B cell (primary cell): ENCODE results near the gene UBAC2. TPM values are rescaled to one million over a fixed set of nuclear protein-coding genes. Genes with fewer than 3 reads are reported as not detected.

ENCODE experiments used
- ATAC-seq: fragments of 200-7000 bp; cut with Tn5 transposase; one replicate; pipeline ENCODE4 v1.10.0; 2021; ENCODE audit warnings: low read depth, mild to moderate bottlenecking, moderate number of reproducible peaks, moderate library complexity
- CTCF ChIA-PET: fragments of 350-600 bp; sonication (Branson Sonifier 250); formaldehyde crosslinking; loops from one replicate; lab custom pipeline; 2021; ENCODE audit warnings: antibody characterized with exemption, inconsistent platforms; lab: Charles Lee
- POLR2A ChIA-PET: fragments of 350-600 bp; sonication (Branson Sonifier 250); formaldehyde crosslinking; loops from one replicate; lab custom pipeline; 2021; ENCODE audit warnings: antibody characterized with exemption; lab: Charles Lee
- DNase-seq: peaks from one replicate; pipeline ENCODE4 v3.0.0; 2013
- H2AFZ ChIP-seq: 2 replicates; pipeline ENCODE4 v1.6.1; 2012; ENCODE audit warnings: mild to moderate bottlenecking, low read depth, low read length; ENCODE audit not compliant: insufficient read depth, poor library complexity, severe bottlenecking
- H3K27ac ChIP-seq, 2 donors: 1 replicate in 1 of 2; 2 replicates in 1 of 2; pipeline ENCODE4 v1.5.1; 2012 to 2013; ENCODE audit warnings: low read length in 2 of 2, mild to moderate bottlenecking in 2 of 2, moderate library complexity in 1 of 2
- H3K27me3 ChIP-seq, 4 experiments: fragments of 200-600 bp in 1 of 4; sonication (generic) in 1 of 4; replicated peaks in 1 of 4; 1 replicate in 2 of 4; 2 replicates in 2 of 4; pipeline versions ENCODE4 v1.6.1 to v1.7.0; 2013 to 2016; ENCODE audit warnings: low read length in 3 of 4, mild to moderate bottlenecking in 2 of 4, mixed read lengths in 1 of 4, moderate library complexity in 1 of 4; ENCODE audit not compliant: insufficient read depth in 4 of 4, control insufficient read depth in 3 of 4; ENCODE audit errors: control extremely low read depth in 1 of 4
- H3K36me3 ChIP-seq, 2 experiments: replicated peaks in 1 of 2; 1 replicate in 1 of 2; 2 replicates in 1 of 2; pipeline versions ENCODE4 v1.6.1 to v1.7.1; 2013; ENCODE audit warnings: low read length in 1 of 2; ENCODE audit not compliant: insufficient read depth in 2 of 2, control insufficient read depth in 1 of 2; ENCODE audit errors: control extremely low read depth in 1 of 2, extremely low read depth in 1 of 2
- H3K4me1 ChIP-seq, 2 donors: fragments of 200-600 bp in 1 of 2; sonication (generic) in 1 of 2; 1 replicate in 1 of 2; 2 replicates in 1 of 2; pipeline versions ENCODE4 v1.5.1 to v1.6.1; 2013 to 2017; ENCODE audit warnings: low read length in 2 of 2; ENCODE audit not compliant: control insufficient read depth in 2 of 2, insufficient read depth in 2 of 2
- H3K4me2 ChIP-seq: replicated peaks from 2 replicates; pipeline ENCODE3; 2012; ENCODE audit warnings: mild to moderate bottlenecking, low read depth, low read length; ENCODE audit not compliant: poor library complexity, severe bottlenecking
- H3K4me3 ChIP-seq, 5 experiments: fragments of 200-600 bp in 1 of 5; sonication (generic) in 1 of 5; 1 replicate in 3 of 5; 2 replicates in 2 of 5; pipeline versions ENCODE4 v1.5.1 to v1.7.0; 2011 to 2016; ENCODE audit warnings: low read length in 4 of 5, mild to moderate bottlenecking in 4 of 5, low read depth in 2 of 5, control low read depth in 1 of 5, moderate library complexity in 1 of 5; ENCODE audit not compliant: insufficient read depth in 1 of 5; ENCODE audit errors: control extremely low read depth in 1 of 5, extremely low read depth in 1 of 5
- H3K79me2 ChIP-seq: fragments of 200-600 bp; sonication (generic); one replicate; pipeline ENCODE4 v1.6.0; 2016; ENCODE audit warnings: low read length; ENCODE audit not compliant: control insufficient read depth, insufficient read depth
- H3K9ac ChIP-seq: fragments of 200-600 bp; sonication (generic); 2 replicates; pipeline ENCODE4 v1.6.1; 2017; ENCODE audit warnings: mild to moderate bottlenecking, low read length, moderate library complexity
- H3K9me3 ChIP-seq, 3 donors: one replicate each; pipeline versions ENCODE4 v1.6.1 to v1.7.1; 2013; ENCODE audit warnings: low read length in 2 of 3; ENCODE audit not compliant: control insufficient read depth in 2 of 3, insufficient read depth in 1 of 3; ENCODE audit errors: control extremely low read depth in 1 of 3
- H4K20me1 ChIP-seq: 2 replicates; pipeline ENCODE4 v1.6.0; 2012; ENCODE audit warnings: mild to moderate bottlenecking, low read length; ENCODE audit not compliant: insufficient read depth, control insufficient read depth, poor library complexity, severe bottlenecking
- H3K27ac Mint-ChIP-seq: one replicate; pipeline ENCODE4 v1.8.0; 2021; ENCODE audit warnings: mixed read lengths
- H3K27me3 Mint-ChIP-seq: one replicate; pipeline ENCODE4 v1.8.0; 2021; ENCODE audit warnings: mixed read lengths
- H3K4me1 Mint-ChIP-seq: one replicate; pipeline ENCODE4 v1.8.0; 2021; ENCODE audit warnings: mixed read lengths
- H3K4me3 Mint-ChIP-seq: one replicate; pipeline ENCODE4 v1.8.0; 2021; ENCODE audit warnings: mixed read lengths
- H3K9me3 Mint-ChIP-seq: one replicate; pipeline ENCODE4 v1.8.0; 2022; ENCODE audit warnings: mixed read lengths; ENCODE audit not compliant: insufficient read depth
- CTCF ChIP-seq: fragments of 200-600 bp; IDR thresholded peaks from one replicate; pipeline ENCODE4 v1.8.0; 2022; ENCODE audit warnings: antibody characterized with exemption, mild to moderate bottlenecking
- EZH2 ChIP-seq: IDR thresholded peaks from 2 replicates; pipeline ENCODE4 v1.6.1; 2012; ENCODE audit warnings: borderline replicate concordance, low read depth, mild to moderate bottlenecking, moderate library complexity, low read length; ENCODE audit not compliant: insufficient read depth, poor library complexity, severe bottlenecking
- WGBS: methylation state at CpG from one replicate; pipeline ENCODE4 v1.1.5; 2013; ENCODE audit warnings: missing lambda C conversion rate; ENCODE audit not compliant: insufficient coverage; 5-methylcytosine and 5-hydroxymethylcytosine counted together
- intact Hi-C: fragments of 100-400 bp; cut with micrococcal nuclease; formaldehyde crosslinking; loops from one replicate; pipeline ENCODE4 v1.10.0; 2022
- polyA plus RNA-seq: library from polyadenylated mRNA; depleted of rRNA; stranded (reverse); fragments of >200 nt; gene quantifications from 2 replicates; pipeline ENCODE4 v1.2.3, GENCODE V29; 2012
- total RNA-seq, 2 donors: library from RNA; stranded (reverse); fragments of 120-200 nt in 1 of 2; gene quantifications; 1 replicate in 1 of 2; 2 replicates in 1 of 2; pipeline versions ENCODE4 v1.2.3 to v1.2.4, GENCODE V29; 2013 to 2022

UBAC2 gene
- total and polyA plus RNA-seq, 2 donors (not counting 1 experiment from before 2014, with no cell fraction given), result 56.3 to 60.8 TPM

- Mint-ChIP-seq H3K4me1 (peaks cover 69% of the 10 kb centered on the region), H3K27ac (peak overlapping the region; percentile 7), H3K4me3 (peak overlapping the region; percentile 9), H3K27me3 (no peaks in the 10 kb centered on the region), H3K9me3 (no peaks in the 10 kb centered on the region)
- H3K79me2 ChIP-seq, result peaks cover 100% of the 10 kb centered on the region
- ATAC-seq (peak; percentile 44), DNase-seq (no peak)
- WGBS, result 25% methylated on average over 1 of the region's 1 CpG
- H3K9ac ChIP-seq, result peak overlapping the region; percentile 20
- no peaks in the 10 kb centered on the region for H3K27me3 ChIP-seq
- intact Hi-C loops, result loop anchor here (2.0 kb wide), 1 partner anchor 14 kb away; no protein-coding TSS in a partner anchor
- H3K4me1 ChIP-seq, result peaks cover 49 to 53% of the 10 kb centered on the region in 2 donors
- TF ChIP-seq EZH2, result no peak
- no peak for TF ChIP-seq CTCF
- peaks cover 0 to 13% of the 10 kb centered on the region in 2 experiments for H3K36me3 ChIP-seq
- H3K4me3 ChIP-seq, result no peak overlapping the region
- no peaks in the 10 kb centered on the region for H3K9me3 ChIP-seq
- no peak overlapping the region for H2AFZ ChIP-seq
- H3K4me2 ChIP-seq, result peak overlapping the region; percentile 55
- POLR2A ChIA-PET, result interaction anchor here (0.6 to 1.4 kb wide), 6 partner anchors 8 to 43 kb away, joined by 3 to 5 read pairs (median 4); partner anchors contain the start of genes GPR18 and UBAC2
- H3K27ac ChIP-seq, result peak overlapping the region in 1 of 2 donors; percentile 40
- CTCF ChIA-PET, result interaction anchor here (0.8 to 1.6 kb wide), 11 partner anchors 9 to 339 kb away, joined by 3 to 8 read pairs (median 3); partner anchors contain the start of genes GPR18 and UBAC2
- peaks cover 85% of the 10 kb centered on the region for H4K20me1 ChIP-seq
These were observed 14.1 kb downstream of the UBAC2 start for GRCh38 chr13:99214731-99215130.

DNA sequence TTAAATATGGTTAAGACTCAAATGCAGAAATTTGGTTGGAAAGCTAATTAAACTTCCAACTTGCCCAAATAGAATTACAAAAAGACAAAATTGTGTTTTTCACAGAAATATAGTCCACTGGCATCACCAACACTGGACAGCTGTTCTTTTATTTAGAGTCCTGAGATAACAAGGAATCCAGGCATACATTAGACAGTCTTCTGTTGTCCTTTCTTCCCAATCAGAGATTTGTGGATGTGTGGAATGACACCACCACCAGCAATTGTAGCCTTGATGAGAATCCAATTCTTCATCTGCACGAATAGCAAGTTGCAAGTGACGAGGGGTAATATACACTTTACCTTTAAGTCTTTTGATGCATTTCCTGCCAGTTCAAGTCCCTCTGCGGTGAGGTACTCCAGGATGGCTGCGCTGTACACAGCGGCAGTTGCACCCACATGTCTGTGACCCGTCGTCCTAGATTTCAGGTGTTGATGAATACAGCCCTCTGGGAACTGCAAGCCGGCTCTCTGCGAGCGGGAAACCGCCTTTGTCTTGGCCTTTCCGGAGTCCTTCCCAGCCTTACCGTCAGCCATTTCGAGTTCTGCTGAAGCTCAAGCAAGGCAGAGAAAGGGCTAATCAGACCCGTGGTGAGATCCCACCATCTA, 14.7 kb downstream of the UBAC2 start:
- intact Hi-C loops, result loop anchor here (2.0 kb wide), 1 partner anchor 13 kb away; no protein-coding TSS in a partner anchor
- no peak for TF ChIP-seq EZH2
- TF ChIP-seq CTCF, result no peak
- DNase-seq (no peak), ATAC-seq (no peak)
- Histone ChIP-seq H3K4me3 (no peak overlapping the region), H3K9me3 (no peaks in the 10 kb centered on the region), H3K9ac (no peak overlapping the region), H3K36me3 (peaks cover 0 to 13% of the 10 kb centered on the region in 2 experiments), H3K79me2 (peaks cover 100% of the 10 kb centered on the region), H3K4me2 (peak overlapping the region; percentile 55), H3K27ac (peak overlapping the region in 1 of 2 donors; percentile 40), H3K4me1 (peaks cover 52 to 58% of the 10 kb centered on the region in 2 donors), H3K27me3 (no peaks in the 10 kb centered on the region), H2AFZ (no peak overlapping the region), H4K20me1 (peaks cover 88% of the 10 kb centered on the region)
- CTCF ChIA-PET, result interaction anchor here (0.8 to 1.6 kb wide), 9 partner anchors 9 to 338 kb away, joined by 3 to 8 read pairs (median 3); partner anchors contain the start of gene UBAC2
- Mint-ChIP-seq H3K27me3 (no peaks in the 10 kb centered on the region), H3K4me3 (peak overlapping the region; percentile 9), H3K9me3 (no peaks in the 10 kb centered on the region), H3K4me1 (peaks cover 70% of the 10 kb centered on the region), H3K27ac (no peak overlapping the region)
- POLR2A ChIA-PET, result interaction anchor here (0.7 to 1.4 kb wide), 5 partner anchors 9 to 43 kb away, joined by 3 to 5 read pairs (median 5); partner anchors contain the start of genes GPR18 and UBAC2
- 88% methylated on average over 14 of the region's 15 CpGs for WGBS
